Small intestine (tissue), 7 donors: ENCODE measurements around the gene MEG3. TPM values are rescaled to one million over a fixed set of nuclear protein-coding genes. Genes with fewer than 3 reads are reported as not detected.
A peak's percentile ranks its signal among the peaks of the same experiment; 100 is the strongest.

Experiments
- DNase-seq, 2 donors: peaks; one replicate each; pipeline versions ENCODE4 v3.0.0 to v3.0.0-alpha.2; 2013
- FAIRE-seq: peaks from 2 replicates; lab custom pipeline; 2012; peaks lifted over from hg19 to GRCh38; lab: Jason Lieb, UNC
- H3K27ac ChIP-seq, 3 donors: one replicate each; pipeline ENCODE4 v1.5.1; 2013; ENCODE audit warnings: low read length in 2 of 3, mild to moderate bottlenecking in 2 of 3, control low read depth in 1 of 3, inconsistent platforms in 1 of 3, low read depth in 1 of 3, moderate library complexity in 1 of 3
- H3K27me3 ChIP-seq, 3 donors: one replicate each; pipeline ENCODE4 v1.6.1; 2013; ENCODE audit warnings: low read length in 3 of 3, inconsistent platforms in 1 of 3; ENCODE audit not compliant: control insufficient read depth in 3 of 3, insufficient read depth in 3 of 3
- H3K36me3 ChIP-seq, 3 donors: one replicate each; pipeline ENCODE4 v1.6.1; 2013; ENCODE audit warnings: low read length in 3 of 3, inconsistent platforms in 1 of 3, low read depth in 1 of 3, mild to moderate bottlenecking in 1 of 3, moderate library complexity in 1 of 3; ENCODE audit not compliant: control insufficient read depth in 3 of 3, insufficient read depth in 2 of 3
- H3K4me1 ChIP-seq, 3 donors: one replicate each; pipeline ENCODE4 v1.6.1; 2013; ENCODE audit warnings: low read length in 2 of 3, inconsistent platforms in 1 of 3, low read depth in 1 of 3, mild to moderate bottlenecking in 1 of 3, moderate library complexity in 1 of 3; ENCODE audit not compliant: control insufficient read depth in 3 of 3, insufficient read depth in 2 of 3
- H3K4me3 ChIP-seq, 3 donors: one replicate each; pipeline ENCODE4 v1.5.1; 2013; ENCODE audit warnings: low read length in 3 of 3, control low read depth in 1 of 3, inconsistent platforms in 1 of 3, low read depth in 1 of 3, mild to moderate bottlenecking in 1 of 3, moderate library complexity in 1 of 3
- H3K9me3 ChIP-seq, 2 donors: one replicate each; pipeline ENCODE4 v1.6.1; 2013; ENCODE audit warnings: low read depth in 1 of 2, low read length in 1 of 2; ENCODE audit not compliant: control insufficient read depth in 2 of 2, insufficient read depth in 1 of 2
- WGBS, 3 donors: extraction: QIAGEN DNeasy Blood & Tissue Kit; methylation state at CpG; one replicate each; pipeline ENCODE4 v1.1.7; 2013; 5-methylcytosine and 5-hydroxymethylcytosine counted together
- polyA plus RNA-seq, 4 donors: library from polyadenylated mRNA; stranded (reverse) in 3 of 4; unstranded in 1 of 4; fragments of 200-250 nt in 3 of 4; fragments of 120-200 nt in 1 of 4; gene quantifications; one replicate each; pipeline versions ENCODE4 v1.2.1 to v1.2.3, GENCODE V29; 2013
- donor health status: healthy with polysubstance abuse.
- donor health status: control.
- donor health status: control.
- donor health status: Bipolar disorder and iron deficiency.
- donor health status: healthy.

The MEG3 gene
- polyA plus RNA-seq, 4 donors: 5.1 to 86.5 (median 14.6) TPM

GRCh38 chr14:100849115-100849781 lies 23.3 kb downstream of the MEG3 start:
- no peaks in the 10 kb centered on the region for H3K27me3 ChIP-seq
- no peaks in the 10 kb centered on the region for H3K4me1 ChIP-seq
- WGBS, 3 donors: 31 to 36% (median 34%) methylated on average over 8 of the region's 8 CpGs
- H3K4me3 ChIP-seq: no peak overlapping the region
- FAIRE-seq: no peak
- H3K36me3 ChIP-seq: peaks cover 0 to 4% (median 0%) of the 10 kb centered on the region in 3 donors
- DNase-seq: peak in 1 of 2 donors; percentile 5
- no peaks in the 10 kb centered on the region for H3K9me3 ChIP-seq
- no peak overlapping the region for H3K27ac ChIP-seq

GRCh38 chr14:100850841-100851585 lies 25.1 kb downstream of the MEG3 start:
- H3K4me1 ChIP-seq: no peaks in the 10 kb centered on the region
- peaks cover 0 to under 1% (median 0%) of the 10 kb centered on the region in 3 donors for H3K27me3 ChIP-seq
- 49 to 70% (median 49%) methylated on average over 8 of the region's 8 CpGs for WGBS, 3 donors
- FAIRE-seq (no peak), DNase-seq (peak; percentile 60 to 70)
- no peaks in the 10 kb centered on the region for H3K36me3 ChIP-seq
- H3K9me3 ChIP-seq: no peaks in the 10 kb centered on the region
- H3K27ac ChIP-seq: no peak overlapping the region
- H3K4me3 ChIP-seq: no peak overlapping the region

- no peak for FAIRE-seq
- no peak for DNase-seq
- no peaks in the 10 kb centered on the region for H3K4me1 ChIP-seq
- H3K27me3 ChIP-seq: peaks cover 0 to 2% (median 0%) of the 10 kb centered on the region in 3 donors
- H3K9me3 ChIP-seq: no peaks in the 10 kb centered on the region
- H3K36me3 ChIP-seq: no peaks in the 10 kb centered on the region
- H3K4me3 ChIP-seq: no peak overlapping the region
- WGBS, 3 donors: 83 to 87% (median 86%) methylated on average over 13 of the region's 13 CpGs
- H3K27ac ChIP-seq: no peak overlapping the region
These were observed 25.6 kb downstream of the MEG3 start for GRCh38 chr14:100851586-100851916.

GRCh38 chr14:100851946-100852620 lies 26.2 kb downstream of the MEG3 start:
- Histone ChIP-seq H3K36me3 (no peaks in the 10 kb centered on the region), H3K9me3 (no peaks in the 10 kb centered on the region), H3K4me1 (no peaks in the 10 kb centered on the region), H3K4me3 (no peak overlapping the region), H3K27me3 (peaks cover 0 to 2% (median 0%) of the 10 kb centered on the region in 3 donors), H3K27ac (no peak overlapping the region)
- DNase-seq (no peak), FAIRE-seq (no peak)
- WGBS, 3 donors: 75 to 82% (median 76%) methylated on average over 14 of the region's 14 CpGs

GRCh38 chr14:100854435-100854834 lies 28.5 kb downstream of the MEG3 start:
- H3K9me3 ChIP-seq: no peaks in the 10 kb centered on the region
- DNase-seq (no peak), FAIRE-seq (no peak)
- no peak overlapping the region for H3K27ac ChIP-seq
- peaks cover 0 to 2% (median 0%) of the 10 kb centered on the region in 3 donors for H3K36me3 ChIP-seq
- H3K4me1 ChIP-seq: no peaks in the 10 kb centered on the region
- H3K27me3 ChIP-seq: peaks cover 0 to 2% (median 0%) of the 10 kb centered on the region in 3 donors
- H3K4me3 ChIP-seq: no peak overlapping the region
- 78 to 88% (median 83%) methylated on average over 5 of the region's 5 CpGs for WGBS, 3 donors

- Histone ChIP-seq H3K4me3 (no peak overlapping the region), H3K36me3 (peaks cover 0 to 5% (median 0%) of the 10 kb centered on the region in 3 donors), H3K9me3 (no peaks in the 10 kb centered on the region), H3K27ac (no peak overlapping the region), H3K27me3 (peaks cover 0 to 2% (median 0%) of the 10 kb centered on the region in 3 donors), H3K4me1 (no peaks in the 10 kb centered on the region)
- DNase-seq (no peak), FAIRE-seq (no peak)
- 73 to 83% (median 82%) methylated on average over 18 of the region's 18 CpGs for WGBS, 3 donors
These were observed 29.5 kb downstream of the MEG3 start for GRCh38 chr14:100855256-100855930.

GRCh38 chr14:100856056-100856950 lies 30.4 kb downstream of the MEG3 start:
- 75 to 86% (median 76%) methylated on average over 20 of the region's 20 CpGs for WGBS, 3 donors
- no peak for DNase-seq

More at GRCh38 chr14:100856056-100856950, 30.4 kb downstream of the MEG3 start:
- FAIRE-seq: no peak
- peaks cover 0 to 2% (median 0%) of the 10 kb centered on the region in 3 donors for H3K27me3 ChIP-seq
- H3K9me3 ChIP-seq: no peaks in the 10 kb centered on the region
- no peaks in the 10 kb centered on the region for H3K4me1 ChIP-seq
- H3K36me3 ChIP-seq: peaks cover 0 to 5% (median 0%) of the 10 kb centered on the region in 3 donors
- no peak overlapping the region for H3K4me3 ChIP-seq
- no peak overlapping the region for H3K27ac ChIP-seq
